K562 (cell line): ENCODE data around the gene THADA. TPM values are rescaled to one million over a fixed set of nuclear protein-coding genes. Genes with fewer than 3 reads are reported as not detected.

Experiments
- ATAC-seq: fragments of 200-7000 bp; cut with Tn5 transposase; 3 replicates; pipeline ENCODE4 v1.9.1; 2020; ENCODE audit warnings: moderate library complexity
- BruUV-seq: library from RNA; stranded (reverse); fragments of 400-500 nt; replicated peaks from 2 replicates; lab custom pipeline; 2021; lab: Mats Ljungman, UMichigan
- CTCF ChIA-PET: fragments of 300-600 bp; formaldehyde crosslinking; extraction: SDS; loops from one replicate; lab custom pipeline; 2021; ENCODE audit warnings: low intra/inter-chr PET ratio; lab: Yijun Ruan, JAX
- POLR2A ChIA-PET: fragments of 300-600, 350-650 bp; sonication (Branson Sonifier 250); formaldehyde crosslinking; extraction: SDS; loops from one replicate; lab custom pipeline; 2021; ENCODE audit warnings: antibody characterized with exemption, inconsistent platforms; lab: Yijun Ruan, JAX
- DNase-seq, 4 experiments: peaks; one replicate each; pipeline versions ENCODE4 v3.0.0 to v3.0.0-alpha.2; 2011 to 2018; ENCODE audit warnings: low spot score in 3 of 4, mixed read lengths in 3 of 4; ENCODE audit errors: extremely low read depth in 1 of 4
- FAIRE-seq: peaks from 2 replicates; lab custom pipeline; 2011; peaks lifted over from hg19 to GRCh38; lab: Jason Lieb, UNC
- H2AFZ ChIP-seq: 2 replicates; pipeline ENCODE4 v1.6.0; 2011; ENCODE audit warnings: low read depth, low read length, control low read depth, inconsistent platforms
- H3K27ac ChIP-seq: fragments of 200-600 bp; 3 replicates; pipeline ENCODE4 v1.8.0; 2011; ENCODE audit warnings: low read depth, mild to moderate bottlenecking, control low read depth, inconsistent platforms, low read length, moderate library complexity, mixed read lengths; ENCODE audit errors: extremely low read depth
- H3K27me3 ChIP-seq, 2 experiments: fragments of 300-600 bp in 1 of 2; 2 replicates in 1 of 2; 3 replicates in 1 of 2; pipeline versions ENCODE4 v1.6.0 to v1.8.0; 2011; ENCODE audit warnings: inconsistent platforms in 2 of 2, low read length in 2 of 2, mild to moderate bottlenecking in 1 of 2, mixed read lengths in 1 of 2, moderate library complexity in 1 of 2; ENCODE audit not compliant: control insufficient read depth in 2 of 2, insufficient read depth in 2 of 2
- H3K36me3 ChIP-seq: fragments of 300-600 bp; 3 replicates; pipeline ENCODE4 v1.8.0; 2011; ENCODE audit warnings: mild to moderate bottlenecking, low read length, inconsistent platforms; ENCODE audit not compliant: control insufficient read depth, insufficient read depth
- H3K4me1 ChIP-seq, 2 experiments: fragments of 200-600 bp in 1 of 2; replicated peaks in 1 of 2; 2 replicates in 1 of 2; 3 replicates in 1 of 2; pipeline versions ENCODE4 v1.5.1 to v1.8.0; 2011; ENCODE audit warnings: inconsistent platforms in 2 of 2, low read length in 2 of 2, mild to moderate bottlenecking in 1 of 2, mixed read lengths in 1 of 2, moderate library complexity in 1 of 2; ENCODE audit not compliant: control insufficient read depth in 2 of 2, insufficient read depth in 2 of 2
- H3K4me2 ChIP-seq: 2 replicates; pipeline ENCODE4 v1.6.1; 2011; ENCODE audit warnings: low read length, control low read depth, inconsistent platforms, mixed read lengths; ENCODE audit not compliant: insufficient read depth
- H3K4me3 ChIP-seq: fragments of 200-600 bp; sonication (generic), shearing (Covaris generic); 2 replicates; pipeline ENCODE4 v1.5.1; 2016; ENCODE audit warnings: control low read depth, inconsistent platforms
- H3K79me2 ChIP-seq: fragments of 200-600 bp; 3 replicates; pipeline ENCODE4 v1.8.0; 2011; ENCODE audit warnings: low read length, inconsistent platforms; ENCODE audit not compliant: control insufficient read depth, insufficient read depth
- H3K9ac ChIP-seq, 2 experiments: 2 replicates each; pipeline versions ENCODE4 v1.6.0 to v1.6.1; 2011; ENCODE audit warnings: low read depth in 2 of 2, low read length in 2 of 2, control low read depth in 1 of 2, inconsistent platforms in 1 of 2, mild to moderate bottlenecking in 1 of 2, mixed read lengths in 1 of 2; ENCODE audit not compliant: insufficient read depth in 1 of 2
- H3K9me1 ChIP-seq: one replicate; pipeline ENCODE4 v1.6.0; 2011; ENCODE audit warnings: inconsistent platforms, mild to moderate bottlenecking, low read length, moderate library complexity; ENCODE audit not compliant: control insufficient read depth, insufficient read depth
- H3K9me3 ChIP-seq: replicated peaks from 2 replicates; pipeline ENCODE4 v1.5.1; 2011; ENCODE audit warnings: low read depth, low read length, inconsistent platforms; ENCODE audit not compliant: control insufficient read depth, insufficient read depth
- H4K20me1 ChIP-seq: replicated peaks from 2 replicates; pipeline ENCODE4 v1.6.1; 2011; ENCODE audit warnings: low read length, inconsistent platforms, mixed read lengths; ENCODE audit not compliant: control insufficient read depth, insufficient read depth
- CBX8 ChIP-seq: fragments of 200-600 bp; sonication (generic); IDR thresholded peaks from 2 replicates; pipeline ENCODE4 v1.6.1; 2012; ENCODE audit warnings: borderline replicate concordance, mixed run types, low read depth, mild to moderate bottlenecking, moderate library complexity, mixed read lengths, low read length, control low read depth, inconsistent platforms; ENCODE audit not compliant: poor library complexity, severe bottlenecking; ENCODE audit errors: extremely low read depth
- TFAP4 ChIP-seq: sonication (generic); formaldehyde crosslinking; IDR thresholded peaks from 2 replicates; pipeline ENCODE4 v1.8.0; 2022; ENCODE audit warnings: missing genetic modification reagents, mild to moderate bottlenecking, moderate library complexity, borderline replicate concordance
- TSHZ1 ChIP-seq: fragments of 250-450 bp; sonication (Bioruptor Pico); IDR thresholded peaks from 2 replicates; pipeline ENCODE4 v1.4.0; 2020; ENCODE audit warnings: mild to moderate bottlenecking, moderate library complexity
- WGBS: fragments of 100-300 bp; shearing (Covaris generic); methylation state at CpG from one replicate; pipeline ENCODE4 v1.1.6; 2016; ENCODE audit warnings: low coverage, mixed read lengths; ENCODE audit not compliant: insufficient coverage; ENCODE audit errors: missing lambda C conversion rate; 5-methylcytosine and 5-hydroxymethylcytosine counted together
- in situ Hi-C: fragments of 300-500 bp; cut with MboI; formaldehyde crosslinking; loops from 4 replicates; pipeline ENCODE4 v1.15.0; 2018; ENCODE audit warnings: inconsistent platforms, mixed read lengths
- intact Hi-C: fragments of 100-400 bp; cut with micrococcal nuclease; formaldehyde crosslinking; loops from 2 replicates; pipeline ENCODE4 v1.14.2; 2022
- polyA plus RNA-seq, 8 experiments: library from polyadenylated mRNA; depleted of rRNA in 4 of 8; stranded (reverse) in 5 of 8; unstranded in 3 of 8; fragments of >200 nt; fragmentation: Nextera tagmentation in 2 of 8; fragmentation: Illumina TruSeq in 1 of 8; extraction: Ambion mirVana in 2 of 8; extraction: Trizol in 1 of 8; gene quantifications; 2 replicates each; pipeline versions ENCODE4 v1.2.1 to v1.2.3, GENCODE V29; 2011 to 2014; ENCODE audit warnings: inconsistent platforms in 1 of 8, missing spikeins in 1 of 8
- total RNA-seq, 7 experiments: library from RNA; depleted of rRNA in 6 of 7; stranded (reverse); fragments of >200 nt in 6 of 7; fragmentation: Illumina TruSeq in 2 of 7; extraction: Trizol in 2 of 7; gene quantifications; 2 replicates each; pipeline versions ENCODE4 v1.2.1 to v1.2.3, GENCODE V29; 2011 to 2021; ENCODE audit warnings: low replicate concordance in 1 of 7

THADA gene
- total and polyA plus RNA-seq, 9 of the 15 experiments (the other 6 are each of a cell fraction or from before 2014, with no cell fraction given) = 17.8 to 34.7 (median 31.9) TPM

- no peaks in the 10 kb centered on the region for H3K36me3 ChIP-seq
- in situ Hi-C loops = no loop called here
- no peaks in the 10 kb centered on the region for H3K4me1 ChIP-seq
- no peak for FAIRE-seq
- 78% methylated on average over 4 of the region's 4 CpGs for WGBS
- ChIA-PET CTCF (no interaction called here), POLR2A (interaction anchor here (0.9 kb wide), 1 partner anchor 17 kb away, joined by 3 read pairs; no protein-coding TSS in a partner anchor)
- intact Hi-C loops = no loop called here
- no peak for TF ChIP-seq CBX8
- TF ChIP-seq TFAP4 = no peak
- TF ChIP-seq TSHZ1 (CRISPR knock-in tag) = no peak
- no peaks in the 10 kb centered on the region for H4K20me1 ChIP-seq
- DNase-seq = no peak
- no peak overlapping the region for H3K9ac ChIP-seq
- no peaks in the 10 kb centered on the region for H3K79me2 ChIP-seq
- ATAC-seq = no peak
- no peaks in the 10 kb centered on the region for H3K27me3 ChIP-seq
- no peaks in the 10 kb centered on the region for H3K9me3 ChIP-seq
- no peak overlapping the region for H3K4me2 ChIP-seq
- H3K9me1 ChIP-seq = no peaks in the 10 kb centered on the region
- no peak overlapping the region for H3K27ac ChIP-seq
- no peak overlapping the region for H2AFZ ChIP-seq
- no peak overlapping the region for H3K4me3 ChIP-seq
- BruUV-seq = no TSS peak
Observed at GRCh38 chr2:43363120-43363519, 232.7 kb downstream of the THADA start.
